Neural cell (in vitro differentiated cells): ENCODE measurements around the gene FPGS. TPM values are rescaled to one million over a fixed set of nuclear protein-coding genes. Genes with fewer than 3 reads are reported as not detected.

Experiments
- H2AFZ ChIP-seq: fragments of 200-600, 300-800 bp; sonication (generic), shearing (Covaris generic); 2 replicates; pipeline ENCODE4 v1.6.0; 2014; ENCODE audit warnings: low read depth, mild to moderate bottlenecking, antibody characterized with exemption, low read length, moderate library complexity
- H3F3A ChIP-seq: fragments of 200-600 bp; shearing (Covaris generic); 2 replicates; pipeline ENCODE4 v1.6.1; 2016; ENCODE audit warnings: mild to moderate bottlenecking, moderate library complexity, mixed read lengths, antibody characterized with exemption, low read length; ENCODE audit not compliant: insufficient read depth, poor library complexity, severe bottlenecking
- H3K27ac ChIP-seq: fragments of 200-600, 300-800 bp; sonication (generic), shearing (Covaris generic); 2 replicates; pipeline ENCODE4 v1.5.1; 2014; ENCODE audit warnings: mild to moderate bottlenecking, low read length, moderate library complexity
- H3K27me3 ChIP-seq: fragments of 300-800, 200-600 bp; sonication (generic), shearing (Covaris generic); 2 replicates; pipeline ENCODE4 v1.6.0; 2014; ENCODE audit warnings: mild to moderate bottlenecking, low read depth, low read length, moderate library complexity; ENCODE audit not compliant: insufficient read depth
- H3K36me3 ChIP-seq: fragments of 300-800, 200-600 bp; sonication (generic), shearing (Covaris generic); 2 replicates; pipeline ENCODE4 v1.5.1; 2014; ENCODE audit warnings: mild to moderate bottlenecking, antibody characterized with exemption, low read length, moderate library complexity; ENCODE audit not compliant: insufficient read depth
- H3K4me2 ChIP-seq: fragments of 300-800, 200-600 bp; sonication (generic), shearing (Covaris generic); 2 replicates; pipeline ENCODE4 v1.6.0; 2014; ENCODE audit warnings: mild to moderate bottlenecking, low read length
- H3K4me3 ChIP-seq: fragments of 300-800, 200-600 bp; sonication (generic), shearing (Covaris generic); 2 replicates; pipeline ENCODE4 v1.5.1; 2014; ENCODE audit warnings: mild to moderate bottlenecking, low read length, moderate library complexity
- H3K79me2 ChIP-seq: fragments of 200-600 bp; shearing (Covaris generic); replicated peaks from 2 replicates; pipeline ENCODE4 v1.6.0; 2014; ENCODE audit warnings: mild to moderate bottlenecking, low read length, moderate library complexity; ENCODE audit not compliant: insufficient read depth
- H3K9ac ChIP-seq: fragments of 300-800, 200-600 bp; sonication (generic), shearing (Covaris generic); 2 replicates; pipeline ENCODE4 v1.6.1; 2016; ENCODE audit warnings: mild to moderate bottlenecking, low read length, mixed read lengths
- H3K9me2 ChIP-seq: fragments of 200-600 bp; shearing (Covaris generic); 2 replicates; pipeline ENCODE4 v1.6.1; 2016; ENCODE audit warnings: mild to moderate bottlenecking, low read length, mixed read lengths; ENCODE audit not compliant: insufficient read depth
- H3K9me3 ChIP-seq: fragments of 200-600, 300-800 bp; sonication (generic), shearing (Covaris generic); 2 replicates; pipeline ENCODE4 v1.6.1; 2016; ENCODE audit warnings: mild to moderate bottlenecking, mixed run types, low read length, moderate library complexity, mixed read lengths
- H4K20me1 ChIP-seq: fragments of 200-600 bp; shearing (Covaris generic); 2 replicates; pipeline ENCODE4 v1.6.1; 2016; ENCODE audit warnings: mild to moderate bottlenecking, mixed run types; ENCODE audit not compliant: insufficient read depth
- EP300 ChIP-seq: fragments of 450-650 bp; conservative IDR thresholded peaks from 2 replicates; pipeline ENCODE4 v1.6.1; 2014; ENCODE audit warnings: antibody characterized with exemption, mild to moderate bottlenecking, moderate library complexity; ENCODE audit not compliant: poor library complexity, severe bottlenecking
- EZH2 ChIP-seq: fragments of 200-600, 300-800 bp; shearing (Covaris generic), sonication (generic); IDR thresholded peaks from 2 replicates; pipeline ENCODE4 v1.6.1; 2014; ENCODE audit warnings: antibody characterized with exemption, low read length, borderline replicate concordance, mild to moderate bottlenecking; ENCODE audit not compliant: insufficient read depth, poor library complexity, severe bottlenecking
- MXI1 ChIP-seq: fragments of 450-650 bp; conservative IDR thresholded peaks from 2 replicates; pipeline ENCODE4 v1.6.1; 2014; ENCODE audit warnings: antibody characterized with exemption, mild to moderate bottlenecking; ENCODE audit not compliant: poor library complexity, severe bottlenecking
- POLR2AphosphoS5 ChIP-seq: IDR thresholded peaks from 2 replicates; pipeline ENCODE4 v1.6.1; 2012
- RAD21 ChIP-seq: fragments of 450-650 bp; conservative IDR thresholded peaks from 2 replicates; pipeline ENCODE4 v1.6.1; 2014; ENCODE audit warnings: antibody characterized with exemption, mild to moderate bottlenecking, moderate library complexity
- REST ChIP-seq: IDR thresholded peaks from 2 replicates; pipeline ENCODE4 v1.6.1; 2012; ENCODE audit warnings: borderline replicate concordance
- SMC3 ChIP-seq: fragments of 450-650 bp; conservative IDR thresholded peaks from 2 replicates; pipeline ENCODE4 v1.6.1; 2014; ENCODE audit warnings: antibody characterized with exemption, mild to moderate bottlenecking, moderate library complexity; ENCODE audit not compliant: poor library complexity
- TAF1 ChIP-seq: IDR thresholded peaks from 2 replicates; pipeline ENCODE4 v1.6.1; 2012; ENCODE audit warnings: low read depth
- polyA plus RNA-seq: library from polyadenylated mRNA; depleted of rRNA; stranded (reverse); fragments of >200 nt; gene quantifications from 2 replicates; pipeline ENCODE4 v1.2.3, GENCODE V29; 2014
- TF ChIP-seq, protein P1 (sequence below): fragments of 450-650 bp; IDR thresholded peaks from 2 replicates; pipeline ENCODE4 v1.5.1; 2014; ENCODE audit warnings: antibody characterized with exemption, mild to moderate bottlenecking, moderate library complexity; ENCODE audit not compliant: poor library complexity, severe bottlenecking

FPGS gene
- polyA plus RNA-seq, 1 donor from 2014 or later: 38.4 TPM

DNA sequence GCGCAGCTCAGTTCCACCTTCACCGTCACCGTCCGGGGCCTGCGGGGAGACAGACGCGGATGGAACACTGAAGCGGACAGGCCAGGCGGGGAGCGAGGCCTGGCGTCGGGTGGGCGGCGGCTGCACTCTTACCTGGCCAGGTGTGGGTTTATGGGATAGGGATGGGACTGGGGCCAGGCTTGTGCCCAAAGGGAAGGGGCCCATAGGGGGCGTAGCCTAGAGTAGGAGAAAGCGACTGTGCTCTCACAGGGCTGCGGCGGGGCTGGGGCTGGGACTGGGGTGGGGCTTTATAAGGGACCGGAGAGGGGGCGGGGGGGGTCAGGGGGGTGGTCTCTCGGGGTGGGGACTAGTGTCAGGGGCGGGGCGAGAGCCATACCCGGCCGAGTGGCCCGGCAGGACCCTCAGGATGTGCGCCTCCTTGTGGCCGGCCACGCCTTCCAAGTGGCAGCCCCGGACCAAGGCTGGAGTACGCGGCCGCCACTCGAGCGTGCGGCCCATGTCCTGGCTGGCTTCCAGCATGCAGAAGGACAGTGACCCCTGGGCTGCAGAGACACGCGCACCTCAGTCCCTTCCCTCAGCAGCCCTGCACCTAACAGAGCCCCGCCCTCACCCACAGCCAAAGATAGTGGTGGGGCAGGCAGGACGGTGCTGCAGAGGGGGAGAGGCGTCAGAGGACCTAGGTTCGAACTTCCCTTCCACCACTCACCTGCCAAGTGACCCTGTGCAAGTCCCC lies 22.8 kb downstream of the FPGS start:
- no peaks in the 10 kb centered on the region for H4K20me1 ChIP-seq
- H3K36me3 ChIP-seq: no peaks in the 10 kb centered on the region
- H3K79me2 ChIP-seq: no peaks in the 10 kb centered on the region
- H3K4me2 ChIP-seq: no peak overlapping the region
- H3K9me3 ChIP-seq: no peaks in the 10 kb centered on the region
- H3F3A ChIP-seq: no peaks in the 10 kb centered on the region
- peaks cover 14% of the 10 kb centered on the region for H3K27me3 ChIP-seq
- H3K9me2 ChIP-seq: no peaks in the 10 kb centered on the region
- no peak overlapping the region for H3K27ac ChIP-seq
- no peak overlapping the region for H3K4me3 ChIP-seq
- no peak for TF ChIP-seq MXI1
- TF ChIP-seq EP300: no peak
- no peak for TF ChIP-seq REST
- no peak for TF ChIP-seq EZH2
- TF ChIP-seq, protein P1, sequence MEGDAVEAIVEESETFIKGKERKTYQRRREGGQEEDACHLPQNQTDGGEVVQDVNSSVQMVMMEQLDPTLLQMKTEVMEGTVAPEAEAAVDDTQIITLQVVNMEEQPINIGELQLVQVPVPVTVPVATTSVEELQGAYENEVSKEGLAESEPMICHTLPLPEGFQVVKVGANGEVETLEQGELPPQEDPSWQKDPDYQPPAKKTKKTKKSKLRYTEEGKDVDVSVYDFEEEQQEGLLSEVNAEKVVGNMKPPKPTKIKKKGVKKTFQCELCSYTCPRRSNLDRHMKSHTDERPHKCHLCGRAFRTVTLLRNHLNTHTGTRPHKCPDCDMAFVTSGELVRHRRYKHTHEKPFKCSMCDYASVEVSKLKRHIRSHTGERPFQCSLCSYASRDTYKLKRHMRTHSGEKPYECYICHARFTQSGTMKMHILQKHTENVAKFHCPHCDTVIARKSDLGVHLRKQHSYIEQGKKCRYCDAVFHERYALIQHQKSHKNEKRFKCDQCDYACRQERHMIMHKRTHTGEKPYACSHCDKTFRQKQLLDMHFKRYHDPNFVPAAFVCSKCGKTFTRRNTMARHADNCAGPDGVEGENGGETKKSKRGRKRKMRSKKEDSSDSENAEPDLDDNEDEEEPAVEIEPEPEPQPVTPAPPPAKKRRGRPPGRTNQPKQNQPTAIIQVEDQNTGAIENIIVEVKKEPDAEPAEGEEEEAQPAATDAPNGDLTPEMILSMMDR: no peak
- no peak for TF ChIP-seq RAD21
- TF ChIP-seq POLR2AphosphoS5: no peak
- TF ChIP-seq SMC3: no peak
- TF ChIP-seq TAF1: no peak
- no peak overlapping the region for H3K9ac ChIP-seq
- H2AFZ ChIP-seq: no peak overlapping the region

DNA sequence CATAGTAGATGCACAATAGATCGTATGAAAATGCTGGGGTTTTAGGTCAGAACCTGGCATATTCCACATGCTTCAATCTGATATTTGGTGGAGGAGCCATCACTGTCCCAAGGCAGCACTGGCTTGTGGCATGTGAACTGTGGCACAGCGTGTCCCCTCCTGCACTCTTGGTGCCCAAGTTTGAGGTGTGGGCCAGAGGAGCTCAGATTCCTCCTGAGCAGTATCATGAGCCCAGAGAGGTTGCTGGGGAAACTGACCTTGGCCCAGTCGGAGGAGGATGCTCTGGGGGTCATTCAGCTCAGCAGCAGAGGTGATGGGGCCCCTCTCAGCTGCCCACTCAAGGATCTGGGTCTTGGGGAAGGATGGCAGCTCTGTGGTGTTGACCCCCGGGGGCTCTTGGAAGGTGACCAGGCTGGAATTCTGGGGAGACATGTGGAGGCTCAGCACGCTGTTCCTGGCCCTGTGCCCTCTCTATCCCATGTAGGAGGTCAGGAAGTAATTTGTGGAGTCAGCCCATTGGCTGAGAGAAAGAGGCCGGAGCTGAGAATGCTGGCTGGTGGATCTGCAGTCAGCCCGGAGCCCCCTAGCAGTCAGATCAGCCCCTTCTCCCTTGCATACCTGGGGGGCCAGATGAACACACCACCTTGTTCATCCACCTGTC lies 23.7 kb downstream of the FPGS start:
- no peaks in the 10 kb centered on the region for H3K79me2 ChIP-seq
- no peak for TF ChIP-seq RAD21
- no peak overlapping the region for H3K4me3 ChIP-seq
- H4K20me1 ChIP-seq: no peaks in the 10 kb centered on the region
- H2AFZ ChIP-seq: no peak overlapping the region
- no peak overlapping the region for H3K9ac ChIP-seq
- no peaks in the 10 kb centered on the region for H3K9me3 ChIP-seq
- H3K9me2 ChIP-seq: no peaks in the 10 kb centered on the region
- no peak overlapping the region for H3K4me2 ChIP-seq
- no peaks in the 10 kb centered on the region for H3F3A ChIP-seq
- H3K27ac ChIP-seq: no peak overlapping the region
- H3K36me3 ChIP-seq: no peaks in the 10 kb centered on the region
- H3K27me3 ChIP-seq: peaks cover 14% of the 10 kb centered on the region
